ENCODE data around the gene BIRC7. TPM values are rescaled to one million over a fixed set of nuclear protein-coding genes. Genes with fewer than 3 reads are reported as not detected.

The BIRC7 gene
- total and polyA plus RNA-seq, 2 of the 4 experiments (the other 2 are of a cell fraction) = not detected

GRCh38 chr20:63270606-63271325 is 35.1 kb downstream of the BIRC7 start (continued):
- TF ChIP-seq ELK1 (IDR thresholded peaks at IDR 0.05; ENCODE audit: borderline replicate concordance, low read depth, low read length) = no peak

All from IMR-90 (cell line).